GM18499 (cell line): ENCODE measurements around the gene CD180.

Experiments used
- ATAC-seq: cut with Tn5 transposase; IDR thresholded peaks from one replicate; pipeline ENCODE4 v1.9.1; 2021; ENCODE audit warnings: moderate number of reproducible peaks; ENCODE audit not compliant: insufficient read depth, unreplicated experiment

CD180 gene

GRCh38 chr5:67163863-67164595, 32.6 kb downstream of the CD180 start:
- no peak for ATAC-seq

GRCh38 chr5:67163231-67163756, 33.3 kb downstream of the CD180 start:
- no peak for ATAC-seq

- no peak for ATAC-seq
These were observed 34.8 kb downstream of the CD180 start for GRCh38 chr5:67161767-67162166.

- no peak for ATAC-seq
These were observed 35.6 kb downstream of the CD180 start for GRCh38 chr5:67160985-67161384.

- ATAC-seq, result no peak
These were observed 36.3 kb downstream of the CD180 start for GRCh38 chr5:67160272-67160671.

- ATAC-seq, result no peak
These were observed 39.5 kb downstream of the CD180 start for GRCh38 chr5:67156976-67157583.

GRCh38 chr5:67154556-67155206, 41.9 kb downstream of the CD180 start:
- ATAC-seq, result no peak

GRCh38 chr5:67153292-67153691, 43.3 kb downstream of the CD180 start:
- no peak for ATAC-seq

- no peak for ATAC-seq
These were observed 44.2 kb downstream of the CD180 start for GRCh38 chr5:67152400-67152799.

- no peak for ATAC-seq
These were observed 46.6 kb downstream of the CD180 start for GRCh38 chr5:67149951-67150523.

GRCh38 chr5:67149057-67149950, 47.3 kb downstream of the CD180 start:
- ATAC-seq, result no peak

- ATAC-seq, result no peak
These were observed 48.8 kb downstream of the CD180 start for GRCh38 chr5:67147760-67148159.

GRCh38 chr5:67146981-67147380, 49.6 kb downstream of the CD180 start:
- ATAC-seq, result no peak

GRCh38 chr5:67146574-67146973, 50.0 kb downstream of the CD180 start:
- no peak for ATAC-seq

GRCh38 chr5:67144183-67144639, 52.4 kb downstream of the CD180 start:
- ATAC-seq, result no peak

GRCh38 chr5:67143549-67143948, 53.0 kb downstream of the CD180 start:
- ATAC-seq, result no peak

- no peak for ATAC-seq
These were observed 53.8 kb downstream of the CD180 start for GRCh38 chr5:67142816-67143215.

GRCh38 chr5:67141644-67142043, 55.0 kb downstream of the CD180 start:
- no peak for ATAC-seq

- no peak for ATAC-seq
These were observed 56.2 kb downstream of the CD180 start for GRCh38 chr5:67140413-67140812.

GRCh38 chr5:67139030-67139429, 57.6 kb downstream of the CD180 start:
- no peak for ATAC-seq
